Erythroblast (primary cell): ENCODE data around the gene R3HDM2.

ENCODE experiments used
- GATA1 ChIP-seq: IDR thresholded peaks from 2 replicates; pipeline ENCODE4 v1.6.1; 2011; ENCODE audit warnings: low read depth, mild to moderate bottlenecking, control low read depth, low read length, moderate library complexity
- POLR2A ChIP-seq: IDR thresholded peaks from 2 replicates; pipeline ENCODE4 v1.6.1; 2011; ENCODE audit warnings: mild to moderate bottlenecking, low read length

- TF ChIP-seq POLR2A (no peak), GATA1 (no peak)
These were observed 194.5 kb downstream of the R3HDM2 start for GRCh38 chr12:57236201-57236924.
